Measurements from ENCODE around the gene ELMO2. TPM values are rescaled to one million over a fixed set of nuclear protein-coding genes. Genes with fewer than 3 reads are reported as not detected.
A peak's percentile ranks its signal among the peaks of the same experiment; 100 is the strongest.

ELMO2 gene
- total RNA-seq, 1 experiment from 2014 or later, result 28.4 TPM

GRCh38 chr20:46419882-46420281 lies 13.5 kb upstream of the ELMO2 start:
- Mint-ChIP-seq H3K4me3 (no peak overlapping the region), H3K36me3 (no peaks in the 10 kb centered on the region), H3K27me3 (ENCODE audit: low read depth) (no peaks in the 10 kb centered on the region), H3K27ac (no peak overlapping the region), H3K4me1 (peaks cover 16% of the 10 kb centered on the region), H3K9me3 (0 out of 2 replicates have a peak, but pooled peaks cover 3% of the 10 kb centered on the region)
- ChIA-PET CTCF (interaction anchor here (1.3 kb wide), 1 partner anchor 292 kb away, joined by 3 read pairs; no protein-coding TSS in a partner anchor), POLR2A (no interaction called here)
- ATAC-seq (no peak), DNase-seq (ENCODE audit: low spot score) (no peak)
- TF ChIP-seq MAX (CRISPR knock-in tag; IDR thresholded peaks at IDR 0.05) (no peak), HMGA2 (CRISPR knock-in tag; IDR thresholded peaks at IDR 0.05) (peak; percentile 100)

GRCh38 chr20:46416839-46417238 lies 10.4 kb upstream of the ELMO2 start:
- no peak for TF ChIP-seq NR1H2 (CRISPR knock-in tag; IDR thresholded peaks at IDR 0.05)
- no peak for TF ChIP-seq ZNF121 (CRISPR knock-in tag; IDR thresholded peaks at IDR 0.05)
- TF ChIP-seq KAT7 (CRISPR knock-in tag; IDR thresholded peaks at IDR 0.05; ENCODE audit: borderline replicate concordance), result no peak
- no peak for TF ChIP-seq SOX15 (CRISPR knock-in tag; IDR thresholded peaks at IDR 0.05)
- no peak for TF ChIP-seq ZBTB43 (CRISPR knock-in tag; IDR thresholded peaks at IDR 0.05)
- no peak for TF ChIP-seq CDX4 (CRISPR knock-in tag; IDR thresholded peaks at IDR 0.05; ENCODE audit: borderline replicate concordance)
- no peak for TF ChIP-seq AR (CRISPR knock-in tag; IDR thresholded peaks at IDR 0.05)
- TF ChIP-seq JUN (CRISPR knock-in tag; IDR thresholded peaks at IDR 0.05), result no peak
- POLR2A ChIA-PET, result no interaction called here
- H3K9me3 Mint-ChIP-seq, result 0 out of 2 replicates have a peak, but pooled peaks cover 3% of the 10 kb centered on the region
- H3K4me3 Mint-ChIP-seq, result no peak overlapping the region
- ATAC-seq, result no peak
- H3K36me3 Mint-ChIP-seq, result no peaks in the 10 kb centered on the region
- H3K27ac Mint-ChIP-seq, result no peak overlapping the region
- H3K27me3 Mint-ChIP-seq (ENCODE audit: low read depth), result no peaks in the 10 kb centered on the region
- DNase-seq (ENCODE audit: low spot score), result no peak
- CTCF ChIA-PET, result interaction anchor here (1.0 to 1.4 kb wide), 2 partner anchors 9 to 21 kb away, joined by 3 to 4 read pairs; no protein-coding TSS in a partner anchor
- H3K4me1 Mint-ChIP-seq, result no peaks in the 10 kb centered on the region

- 0 out of 2 replicates have a peak, but pooled peaks cover 3% of the 10 kb centered on the region for H3K9me3 Mint-ChIP-seq
- no peak overlapping the region for H3K4me3 Mint-ChIP-seq
- H3K27me3 Mint-ChIP-seq (ENCODE audit: low read depth), result no peaks in the 10 kb centered on the region
- ChIA-PET POLR2A (no interaction called here), CTCF (interaction anchor here (1.0 to 1.4 kb wide), 2 partner anchors 8 to 22 kb away, joined by 3 to 4 read pairs; no protein-coding TSS in a partner anchor)
- H3K27ac Mint-ChIP-seq, result no peak overlapping the region
- H3K4me1 Mint-ChIP-seq, result no peaks in the 10 kb centered on the region
- H3K36me3 Mint-ChIP-seq, result no peaks in the 10 kb centered on the region
- no peak for ATAC-seq
- no peak for DNase-seq (ENCODE audit: low spot score)
- TF ChIP-seq ZBTB21 (CRISPR knock-in tag; IDR thresholded peaks at IDR 0.05; ENCODE audit: borderline replicate concordance) (no peak), TEAD1 (CRISPR knock-in tag; IDR thresholded peaks at IDR 0.05) (no peak), OVOL2 (CRISPR knock-in tag; IDR thresholded peaks at IDR 0.05; ENCODE audit: borderline replicate concordance) (no peak), NR1H2 (CRISPR knock-in tag; IDR thresholded peaks at IDR 0.05) (no peak), PRDM15 (CRISPR knock-in tag; IDR thresholded peaks at IDR 0.05) (no peak), SP1 (CRISPR knock-in tag; conservative IDR thresholded peaks at IDR 0.05) (no peak), ZNF232 (CRISPR knock-in tag; IDR thresholded peaks at IDR 0.05) (no peak), NFYB (CRISPR knock-in tag; conservative IDR thresholded peaks at IDR 0.05; ENCODE audit: low read depth) (no peak), ZNF138 (CRISPR knock-in tag; conservative IDR thresholded peaks at IDR 0.05) (no peak), GABPB1 (CRISPR knock-in tag; IDR thresholded peaks at IDR 0.05) (no peak), ZNF671 (CRISPR knock-in tag; IDR thresholded peaks at IDR 0.05) (no peak), ZNF219 (CRISPR knock-in tag; IDR thresholded peaks at IDR 0.05; ENCODE audit: borderline replicate concordance) (no peak), ZNF263 (CRISPR knock-in tag; IDR thresholded peaks at IDR 0.05; ENCODE audit: low read depth) (no peak), ZMAT4 (CRISPR knock-in tag; IDR thresholded peaks at IDR 0.05) (no peak), ZNF317 (CRISPR knock-in tag; IDR thresholded peaks at IDR 0.05; ENCODE audit: borderline replicate concordance, low read depth) (no peak), TCF7 (CRISPR knock-in tag; IDR thresholded peaks at IDR 0.05; ENCODE audit: low read depth) (no peak), HMGA2 (CRISPR knock-in tag; IDR thresholded peaks at IDR 0.05) (no peak)
Observed at GRCh38 chr20:46416421-46416820, 10.0 kb upstream of the ELMO2 start.
